OCI-LY1 (cell line): ENCODE measurements around the gene NR5A1.

ENCODE experiments used
- H2AFZ ChIP-seq: fragments of 200-600 bp; sonication (generic), shearing (Covaris generic); 2 replicates; pipeline ENCODE4 v1.6.0; 2014; ENCODE audit warnings: antibody characterized with exemption, mild to moderate bottlenecking, low read length
- H3F3A ChIP-seq: fragments of 200-600 bp; sonication (generic), shearing (Covaris generic); 2 replicates; pipeline ENCODE4 v1.6.0; 2014; ENCODE audit warnings: mild to moderate bottlenecking, antibody characterized with exemption, low read length, moderate library complexity; ENCODE audit not compliant: insufficient read depth
- H3K27ac ChIP-seq: fragments of 200-600 bp; sonication (generic); 2 replicates; pipeline ENCODE4 v1.5.1; 2014; ENCODE audit warnings: low read length, mixed run types, mild to moderate bottlenecking, low read depth; ENCODE audit not compliant: poor library complexity, severe bottlenecking
- H3K27me3 ChIP-seq: fragments of 200-600 bp; sonication (generic); 2 replicates; pipeline ENCODE4 v1.6.0; 2014; ENCODE audit warnings: antibody characterized with exemption, mild to moderate bottlenecking, low read length, moderate library complexity; ENCODE audit not compliant: insufficient read depth
- H3K36me3 ChIP-seq: fragments of 200-600 bp; sonication (generic); 2 replicates; pipeline ENCODE4 v1.6.1; 2014; ENCODE audit warnings: mild to moderate bottlenecking, antibody characterized with exemption, low read length, moderate library complexity, mixed read lengths; ENCODE audit not compliant: insufficient read depth
- H3K4me1 ChIP-seq: fragments of 200-600 bp; sonication (generic); 2 replicates; pipeline ENCODE4 v1.5.1; 2014; ENCODE audit warnings: mild to moderate bottlenecking, low read length, moderate library complexity; ENCODE audit not compliant: insufficient read depth, severe bottlenecking
- H3K4me2 ChIP-seq: fragments of 200-600 bp; sonication (generic), shearing (Covaris generic); 2 replicates; pipeline ENCODE4 v1.6.1; 2014; ENCODE audit warnings: low read length
- H3K4me3 ChIP-seq: fragments of 200-600 bp; sonication (generic); 2 replicates; pipeline ENCODE4 v1.5.1; 2014; ENCODE audit warnings: low read length, low read depth, mild to moderate bottlenecking, mixed read lengths; ENCODE audit not compliant: poor library complexity, severe bottlenecking
- H3K79me2 ChIP-seq: fragments of 200-600 bp; shearing (Covaris generic); 2 replicates; pipeline ENCODE4 v1.6.1; 2016; ENCODE audit warnings: mixed run types, low read length, mixed read lengths; ENCODE audit not compliant: insufficient read depth
- H3K9ac ChIP-seq: fragments of 200-600 bp; sonication (generic), shearing (Covaris generic); 2 replicates; pipeline ENCODE4 v1.6.1; 2014; ENCODE audit warnings: mild to moderate bottlenecking, low read length, mixed read lengths
- H3K9me2 ChIP-seq: fragments of 200-600 bp; sonication (generic), shearing (Covaris generic); 2 replicates; pipeline ENCODE4 v1.6.1; 2014; ENCODE audit warnings: low read depth, mild to moderate bottlenecking, low read length, mixed read lengths
- H3K9me3 ChIP-seq: fragments of 200-600 bp; shearing (Covaris generic); 2 replicates; pipeline ENCODE4 v1.6.1; 2014; ENCODE audit warnings: low read length, mixed read lengths
- H4K20me1 ChIP-seq: fragments of 200-600 bp; sonication (generic), shearing (Covaris generic); 2 replicates; pipeline ENCODE4 v1.6.0; 2016; ENCODE audit warnings: mild to moderate bottlenecking, low read length; ENCODE audit not compliant: insufficient read depth
- CTCF ChIP-seq: fragments of 200-600 bp; sonication (generic), shearing (Covaris generic); IDR thresholded peaks from 2 replicates; pipeline ENCODE4 v1.5.1; 2017; ENCODE audit warnings: mild to moderate bottlenecking, antibody characterized with exemption, low read length, moderate library complexity, mixed read lengths
- EZH2 ChIP-seq: fragments of 200-600 bp; sonication (generic), shearing (Covaris generic); IDR thresholded peaks from 2 replicates; pipeline ENCODE4 v1.8.0; 2017; ENCODE audit warnings: borderline replicate concordance, mixed run types, mild to moderate bottlenecking, antibody characterized with exemption, low read length, moderate library complexity, mixed read lengths

Gene NR5A1

GRCh38 chr9:124549016-124549415, 41.8 kb upstream of the NR5A1 start:
- Histone ChIP-seq H3K4me3 (no peak overlapping the region), H3K27me3 (no peaks in the 10 kb centered on the region), H3F3A (no peaks in the 10 kb centered on the region), H3K27ac (no peak overlapping the region), H4K20me1 (no peaks in the 10 kb centered on the region), H3K4me1 (no peaks in the 10 kb centered on the region), H3K4me2 (no peak overlapping the region), H3K9me3 (no peaks in the 10 kb centered on the region), H3K36me3 (no peaks in the 10 kb centered on the region), H3K79me2 (no peaks in the 10 kb centered on the region), H3K9me2 (no peaks in the 10 kb centered on the region), H3K9ac (no peak overlapping the region), H2AFZ (no peak overlapping the region)
- TF ChIP-seq EZH2 (no peak), CTCF (no peak)

- Histone ChIP-seq H3K9ac (no peak overlapping the region), H4K20me1 (no peaks in the 10 kb centered on the region), H3K4me2 (no peak overlapping the region), H3K4me1 (no peaks in the 10 kb centered on the region), H3K27me3 (no peaks in the 10 kb centered on the region), H3K4me3 (no peak overlapping the region), H3F3A (no peaks in the 10 kb centered on the region), H3K9me2 (no peaks in the 10 kb centered on the region), H3K36me3 (no peaks in the 10 kb centered on the region), H3K79me2 (no peaks in the 10 kb centered on the region), H2AFZ (no peak overlapping the region), H3K27ac (no peak overlapping the region), H3K9me3 (no peaks in the 10 kb centered on the region)
- TF ChIP-seq CTCF, result no peak
- no peak for TF ChIP-seq EZH2
Observed at GRCh38 chr9:124544535-124544934, 37.3 kb upstream of the NR5A1 start.

- Histone ChIP-seq H3K36me3 (no peaks in the 10 kb centered on the region), H3F3A (no peaks in the 10 kb centered on the region), H3K79me2 (no peaks in the 10 kb centered on the region), H3K4me2 (no peak overlapping the region), H3K9me3 (no peaks in the 10 kb centered on the region), H3K9me2 (no peaks in the 10 kb centered on the region), H3K4me1 (no peaks in the 10 kb centered on the region), H3K27me3 (no peaks in the 10 kb centered on the region), H2AFZ (no peak overlapping the region), H3K4me3 (no peak overlapping the region), H3K27ac (no peak overlapping the region), H4K20me1 (no peaks in the 10 kb centered on the region), H3K9ac (no peak overlapping the region)
- TF ChIP-seq CTCF (no peak), EZH2 (no peak)
Observed at GRCh38 chr9:124541824-124542223, 34.6 kb upstream of the NR5A1 start.
